Subcutaneous abdominal adipose tissue (tissue), 5 donors: ENCODE measurements around the gene LEMD3.

Source experiments
- H3K27ac ChIP-seq: one replicate; pipeline ENCODE4 v1.7.0; 2013; ENCODE audit warnings: low read depth, mild to moderate bottlenecking, inconsistent platforms, low read length, moderate library complexity
- H3K27me3 ChIP-seq, 5 donors: one replicate each; pipeline ENCODE4 v1.7.0; 2013; ENCODE audit warnings: low read length in 5 of 5, inconsistent platforms in 1 of 5; ENCODE audit not compliant: control insufficient read depth in 5 of 5, insufficient read depth in 4 of 5
- H3K36me3 ChIP-seq, 5 donors: one replicate each; pipeline ENCODE4 v1.7.0; 2013; ENCODE audit warnings: low read length in 5 of 5; ENCODE audit not compliant: control insufficient read depth in 5 of 5, insufficient read depth in 5 of 5
- H3K4me1 ChIP-seq, 5 donors: one replicate each; pipeline ENCODE4 v1.7.0; 2013; ENCODE audit warnings: low read length in 5 of 5, mild to moderate bottlenecking in 3 of 5, moderate library complexity in 1 of 5; ENCODE audit not compliant: control insufficient read depth in 5 of 5, insufficient read depth in 5 of 5
- H3K4me3 ChIP-seq, 5 donors: one replicate each; pipeline ENCODE4 v1.7.0; 2013; ENCODE audit warnings: low read length in 5 of 5, low read depth in 1 of 5
- H3K9ac ChIP-seq, 5 donors: one replicate each; pipeline ENCODE4 v1.7.0; 2013; ENCODE audit warnings: low read length in 5 of 5, mild to moderate bottlenecking in 4 of 5, moderate library complexity in 3 of 5
- H3K9me3 ChIP-seq, 5 donors: one replicate each; pipeline ENCODE4 v1.7.0; 2013; ENCODE audit warnings: low read length in 5 of 5; ENCODE audit not compliant: control insufficient read depth in 5 of 5
- donor health status: healthy.
- donor health status: healthy.
- donor health status: healthy.
- donor health status: healthy.
- donor health status: healthy.

The LEMD3 gene

DNA sequence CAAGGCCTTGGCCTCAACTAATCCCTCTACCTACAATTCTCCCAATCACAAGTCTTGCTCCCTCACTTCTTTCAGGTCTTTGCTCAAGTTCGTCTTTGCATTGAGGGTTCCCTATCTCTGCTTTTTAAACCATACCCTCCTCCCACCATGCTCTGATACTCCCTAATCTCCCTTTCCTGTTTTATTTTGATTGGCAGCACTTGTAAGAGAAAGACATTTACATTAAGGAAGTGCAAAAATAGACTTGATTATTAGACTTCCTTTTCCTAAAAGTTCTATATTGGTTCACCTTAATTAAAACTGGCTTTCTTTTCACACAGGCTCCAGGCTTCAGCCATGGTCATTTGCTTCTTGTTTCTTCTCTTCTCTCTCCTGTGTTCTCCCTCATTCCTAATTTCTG, 30.0 kb upstream of the LEMD3 start:
- Histone ChIP-seq H3K36me3 (no peaks in the 10 kb centered on the region), H3K9me3 (peaks cover 0 to 2% (median 0%) of the 10 kb centered on the region in 5 donors), H3K9ac (no peak overlapping the region), H3K27ac (no peak overlapping the region), H3K4me3 (no peak overlapping the region), H3K4me1 (peaks cover 0 to 6% (median 0%) of the 10 kb centered on the region in 5 donors), H3K27me3 (no peaks in the 10 kb centered on the region)

DNA sequence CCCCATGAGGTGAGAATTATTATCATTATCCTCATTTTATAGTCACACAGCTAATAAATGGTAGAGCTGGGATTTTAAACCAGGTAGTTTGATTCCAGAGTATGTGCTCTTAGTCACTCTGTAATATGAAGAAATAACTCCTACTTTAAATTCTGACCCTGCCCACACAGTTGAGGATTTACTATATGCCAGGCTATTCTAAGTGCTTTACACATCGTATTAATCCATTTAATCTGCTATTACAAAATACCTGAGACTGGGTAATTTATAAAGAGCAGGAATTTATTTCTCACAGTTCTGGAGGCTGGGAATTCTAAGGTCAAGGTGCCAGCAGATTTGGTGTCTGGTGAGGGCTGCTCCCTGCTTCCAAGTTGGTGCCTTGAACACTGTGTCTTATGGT, 28.6 kb upstream of the LEMD3 start:
- H3K27ac ChIP-seq: no peak overlapping the region
- peaks cover 0 to 6% (median 0%) of the 10 kb centered on the region in 5 donors for H3K4me1 ChIP-seq
- no peak overlapping the region for H3K4me3 ChIP-seq
- H3K27me3 ChIP-seq: no peaks in the 10 kb centered on the region
- H3K9me3 ChIP-seq: peaks cover 0 to 2% (median 0%) of the 10 kb centered on the region in 5 donors
- H3K9ac ChIP-seq: no peak overlapping the region
- no peaks in the 10 kb centered on the region for H3K36me3 ChIP-seq

- Histone ChIP-seq H3K9ac (no peak overlapping the region), H3K36me3 (no peaks in the 10 kb centered on the region), H3K27ac (no peak overlapping the region), H3K4me1 (no peaks in the 10 kb centered on the region), H3K4me3 (no peak overlapping the region), H3K27me3 (no peaks in the 10 kb centered on the region), H3K9me3 (no peaks in the 10 kb centered on the region)
These were observed 22.0 kb upstream of the LEMD3 start for GRCh38 chr12:65147312-65147905.

DNA sequence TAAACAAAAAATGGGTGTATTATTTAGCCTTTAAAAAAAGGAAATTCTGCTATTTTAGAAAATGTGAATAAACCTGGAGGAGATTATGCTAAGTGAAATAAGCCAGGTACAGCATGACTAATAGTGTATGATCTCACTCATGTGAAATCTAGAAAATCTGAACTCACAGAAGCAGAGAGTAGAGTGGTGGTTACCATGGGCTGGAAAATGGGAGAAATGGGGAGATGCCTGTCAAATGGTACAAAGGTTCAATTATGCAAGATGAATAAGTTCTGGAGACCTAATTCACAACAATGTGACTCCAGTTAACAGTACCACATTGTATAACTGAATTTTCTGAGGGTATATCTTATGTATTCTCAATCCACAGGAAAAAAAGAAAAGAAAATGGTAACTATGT, 17.4 kb upstream of the LEMD3 start:
- H3K36me3 ChIP-seq: no peaks in the 10 kb centered on the region
- H3K4me3 ChIP-seq: no peak overlapping the region
- no peaks in the 10 kb centered on the region for H3K9me3 ChIP-seq
- H3K9ac ChIP-seq: no peak overlapping the region
- H3K4me1 ChIP-seq: no peaks in the 10 kb centered on the region
- H3K27me3 ChIP-seq: no peaks in the 10 kb centered on the region
- no peak overlapping the region for H3K27ac ChIP-seq

GRCh38 chr12:65152596-65152995, 16.8 kb upstream of the LEMD3 start:
- Histone ChIP-seq H3K9me3 (no peaks in the 10 kb centered on the region), H3K27me3 (no peaks in the 10 kb centered on the region), H3K9ac (no peak overlapping the region), H3K27ac (no peak overlapping the region), H3K4me3 (no peak overlapping the region), H3K36me3 (no peaks in the 10 kb centered on the region), H3K4me1 (no peaks in the 10 kb centered on the region)

GRCh38 chr12:65155784-65156183, 13.6 kb upstream of the LEMD3 start:
- Histone ChIP-seq H3K4me3 (no peak overlapping the region), H3K36me3 (no peaks in the 10 kb centered on the region), H3K9ac (no peak overlapping the region), H3K27ac (no peak overlapping the region), H3K27me3 (no peaks in the 10 kb centered on the region), H3K4me1 (no peaks in the 10 kb centered on the region), H3K9me3 (no peaks in the 10 kb centered on the region)

GRCh38 chr12:65156366-65156841, 13.0 kb upstream of the LEMD3 start:
- H3K4me3 ChIP-seq: peak overlapping the region in 2 of 5 donors; percentile 6 to 29
- H3K9me3 ChIP-seq: no peaks in the 10 kb centered on the region
- H3K27ac ChIP-seq: no peak overlapping the region
- H3K9ac ChIP-seq: no peak overlapping the region
- H3K4me1 ChIP-seq: no peaks in the 10 kb centered on the region
- no peaks in the 10 kb centered on the region for H3K27me3 ChIP-seq
- H3K36me3 ChIP-seq: no peaks in the 10 kb centered on the region

- no peaks in the 10 kb centered on the region for H3K9me3 ChIP-seq
- H3K27me3 ChIP-seq: no peaks in the 10 kb centered on the region
- no peak overlapping the region for H3K4me3 ChIP-seq
- no peak overlapping the region for H3K27ac ChIP-seq
- H3K9ac ChIP-seq: no peak overlapping the region
- H3K36me3 ChIP-seq: no peaks in the 10 kb centered on the region
- H3K4me1 ChIP-seq: no peaks in the 10 kb centered on the region
These were observed 12.3 kb upstream of the LEMD3 start for GRCh38 chr12:65157091-65157490.

DNA sequence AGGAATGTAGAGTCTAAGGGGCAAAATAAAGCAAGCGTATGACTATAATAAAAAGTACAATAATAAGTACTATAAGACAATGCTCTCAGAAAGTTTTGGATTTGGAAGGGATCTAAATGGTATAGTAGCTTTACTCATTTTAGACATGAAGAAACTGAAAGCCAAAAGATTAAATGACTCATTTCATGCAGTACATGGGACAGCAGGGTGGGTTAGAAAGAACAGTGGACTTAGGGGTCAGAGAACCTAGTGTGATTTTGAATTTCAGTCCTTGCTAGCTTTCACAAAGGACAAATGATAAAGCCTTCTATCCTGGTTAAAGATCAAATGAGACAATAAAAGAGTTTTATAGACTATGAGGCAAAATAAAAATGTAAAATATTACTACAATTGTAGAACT, 6.8 kb upstream of the LEMD3 start:
- Histone ChIP-seq H3K4me1 (no peaks in the 10 kb centered on the region), H3K9ac (no peak overlapping the region), H3K27me3 (no peaks in the 10 kb centered on the region), H3K36me3 (no peaks in the 10 kb centered on the region), H3K27ac (no peak overlapping the region), H3K4me3 (no peak overlapping the region), H3K9me3 (no peaks in the 10 kb centered on the region)

GRCh38 chr12:65164244-65164643, 5.1 kb upstream of the LEMD3 start:
- Histone ChIP-seq H3K27me3 (no peaks in the 10 kb centered on the region), H3K36me3 (no peaks in the 10 kb centered on the region), H3K4me3 (no peak overlapping the region), H3K27ac (no peak overlapping the region), H3K9me3 (no peaks in the 10 kb centered on the region), H3K9ac (no peak overlapping the region), H3K4me1 (peaks cover 0 to 7% (median 7%) of the 10 kb centered on the region in 5 donors)
